Right lobe of liver (tissue), 6 donors: ENCODE data around the gene PLEKHA1. TPM values are rescaled to one million over a fixed set of nuclear protein-coding genes. Genes with fewer than 3 reads are reported as not detected.

Source experiments
- ATAC-seq, 4 donors: fragments of 200-7000 bp; cut with Tn5 transposase; one replicate each; pipeline ENCODE4 v1.9.1; 2020; ENCODE audit warnings: mild to moderate bottlenecking in 4 of 4, moderate library complexity in 4 of 4
- DNase-seq, 3 donors: peaks; one replicate each; pipeline ENCODE4 v3.0.0-alpha.2; 2020
- H3K27ac ChIP-seq, 3 donors: fragments of 200-600 bp; one replicate each; pipeline ENCODE4 v1.8.0; 2022
- H3K27me3 ChIP-seq, 2 donors: fragments of 200-600 bp; one replicate each; pipeline ENCODE4 v1.8.0; 2022
- H3K36me3 ChIP-seq, 4 donors: fragments of 200-600 bp; sonication (generic) in 1 of 4; one replicate each; pipeline versions ENCODE4 v1.5.1 to v1.8.0; 2017 to 2022; ENCODE audit warnings: control low read depth in 1 of 4
- H3K4me1 ChIP-seq, 4 donors: fragments of 200-600 bp; sonication (generic) in 1 of 4; one replicate each; pipeline versions ENCODE4 v1.5.1 to v1.8.0; 2017 to 2022; ENCODE audit warnings: control low read depth in 1 of 4
- H3K4me3 ChIP-seq, 3 donors: fragments of 200-600 bp; one replicate each; pipeline ENCODE4 v1.8.0; 2022
- H3K9me3 ChIP-seq, 4 donors: fragments of 200-600 bp; sonication (generic) in 1 of 4; one replicate each; pipeline versions ENCODE4 v1.5.1 to v1.8.0; 2017 to 2022; ENCODE audit warnings: control low read depth in 1 of 4
- POLR2A ChIP-seq: fragments of 450-650 bp; IDR thresholded peaks from one replicate; pipeline ENCODE4 v1.6.1; 2017; ENCODE audit warnings: antibody characterized with exemption, mild to moderate bottlenecking
- WGBS: methylation state at CpG from one replicate; pipeline ENCODE4 v1.1.6; 2018; ENCODE audit warnings: low coverage, low lambda C conversion rate; ENCODE audit not compliant: insufficient coverage; ENCODE audit errors: missing lambda C conversion rate; 5-methylcytosine and 5-hydroxymethylcytosine counted together
- intact Hi-C, 2 donors: fragments of 100-400 bp; cut with DNase I; formaldehyde crosslinking; loops; one replicate each; pipeline versions ENCODE4 v1.11.2 to v1.14.1; 2022
- total RNA-seq, 6 experiments: library from RNA; depleted of rRNA in 2 of 6; stranded (reverse); fragments of >200 nt in 2 of 6; fragmentation: NEBNext Ultra II Directional in 3 of 6; extraction: Animal tissue kit (Norgen Biotek cat#: 25700) in 3 of 6; gene quantifications; one replicate each; pipeline versions ENCODE4 v1.1.0 to v1.2.4, GENCODE V29; 2016 to 2023
- TF ChIP-seq, protein P1 (sequence below), 4 donors: fragments of 200-600 bp in 3 of 4; fragments of 450-650 bp in 1 of 4; IDR thresholded peaks; one replicate each; pipeline versions ENCODE4 v1.5.1 to v1.8.0; 2016 to 2022; ENCODE audit warnings: antibody characterized with exemption in 4 of 4, mild to moderate bottlenecking in 2 of 4
- donor health status: DM: no; HTN: yes; CAD: no.
- donor health status: DM: no; HTN: no; CAD: no.
- donor health status: DM: no; HTN: no; CAD: no.
- donor health status: DM: no; HTN: yes; CAD: no.
- donor health status: DM: no; HTN: yes; CAD: no.

Gene PLEKHA1
- total RNA-seq, 6 experiments from 2014 or later, result 23.1 to 42.2 (median 27.5) TPM

- ATAC-seq (peak in 1 of 4 donors; percentile 14), DNase-seq (no peak)
- intact Hi-C loops, result no loop called here
- Histone ChIP-seq H3K27ac (no peak overlapping the region), H3K4me1 (no peaks in the 10 kb centered on the region), H3K9me3 (no peaks in the 10 kb centered on the region), H3K36me3 (no peaks in the 10 kb centered on the region), H3K27me3 (no peaks in the 10 kb centered on the region), H3K4me3 (no peak overlapping the region)
- 77% methylated on average over 14 of the region's 16 CpGs for WGBS
- TF ChIP-seq, protein P1, sequence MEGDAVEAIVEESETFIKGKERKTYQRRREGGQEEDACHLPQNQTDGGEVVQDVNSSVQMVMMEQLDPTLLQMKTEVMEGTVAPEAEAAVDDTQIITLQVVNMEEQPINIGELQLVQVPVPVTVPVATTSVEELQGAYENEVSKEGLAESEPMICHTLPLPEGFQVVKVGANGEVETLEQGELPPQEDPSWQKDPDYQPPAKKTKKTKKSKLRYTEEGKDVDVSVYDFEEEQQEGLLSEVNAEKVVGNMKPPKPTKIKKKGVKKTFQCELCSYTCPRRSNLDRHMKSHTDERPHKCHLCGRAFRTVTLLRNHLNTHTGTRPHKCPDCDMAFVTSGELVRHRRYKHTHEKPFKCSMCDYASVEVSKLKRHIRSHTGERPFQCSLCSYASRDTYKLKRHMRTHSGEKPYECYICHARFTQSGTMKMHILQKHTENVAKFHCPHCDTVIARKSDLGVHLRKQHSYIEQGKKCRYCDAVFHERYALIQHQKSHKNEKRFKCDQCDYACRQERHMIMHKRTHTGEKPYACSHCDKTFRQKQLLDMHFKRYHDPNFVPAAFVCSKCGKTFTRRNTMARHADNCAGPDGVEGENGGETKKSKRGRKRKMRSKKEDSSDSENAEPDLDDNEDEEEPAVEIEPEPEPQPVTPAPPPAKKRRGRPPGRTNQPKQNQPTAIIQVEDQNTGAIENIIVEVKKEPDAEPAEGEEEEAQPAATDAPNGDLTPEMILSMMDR (IDR thresholded peaks at IDR 0.05), result no peak
- TF ChIP-seq POLR2A, result no peak
These were observed 42.7 kb upstream of the PLEKHA1 start for GRCh38 chr10:122331615-122332446.

DNA sequence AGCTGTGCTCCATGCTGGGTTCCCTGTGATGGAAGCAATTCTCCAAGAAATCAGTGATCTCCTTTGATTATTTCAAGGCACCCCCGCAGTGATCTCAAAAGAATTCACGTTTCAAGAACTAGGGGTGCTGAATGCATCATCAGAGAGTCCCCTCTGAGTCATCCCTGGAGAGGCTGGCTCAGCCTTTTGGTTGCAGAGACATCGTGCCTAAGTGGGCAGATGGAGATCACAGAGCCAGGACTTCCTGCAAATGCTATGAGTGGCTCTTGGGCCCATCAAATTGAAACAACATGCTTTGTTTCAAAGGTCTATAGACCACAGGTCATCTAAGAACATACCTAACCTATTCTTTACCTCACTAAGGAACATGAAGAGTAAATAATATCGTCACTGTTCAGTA, 41.5 kb upstream of the PLEKHA1 start:
- intact Hi-C loops, result no loop called here
- Histone ChIP-seq H3K4me3 (no peak overlapping the region), H3K27me3 (no peaks in the 10 kb centered on the region), H3K36me3 (no peaks in the 10 kb centered on the region), H3K27ac (no peak overlapping the region), H3K4me1 (no peaks in the 10 kb centered on the region), H3K9me3 (no peaks in the 10 kb centered on the region)
- no peak for ATAC-seq
- no peak for DNase-seq
- 58% methylated on average over 2 of the region's 4 CpGs for WGBS
- no peak for TF ChIP-seq POLR2A
- TF ChIP-seq, protein P1 (IDR thresholded peaks at IDR 0.05), result no peak

- no peak for ATAC-seq
- DNase-seq, result no peak
- Histone ChIP-seq H3K9me3 (no peaks in the 10 kb centered on the region), H3K36me3 (no peaks in the 10 kb centered on the region), H3K4me3 (no peak overlapping the region), H3K27ac (no peak overlapping the region), H3K4me1 (no peaks in the 10 kb centered on the region), H3K27me3 (no peaks in the 10 kb centered on the region)
- 89% methylated on average over 7 of the region's 10 CpGs for WGBS
- intact Hi-C loops, result no loop called here
- TF ChIP-seq POLR2A, result no peak
- TF ChIP-seq, protein P1 (IDR thresholded peaks at IDR 0.05), result no peak
These were observed 38.2 kb upstream of the PLEKHA1 start for GRCh38 chr10:122336332-122336731.

DNA sequence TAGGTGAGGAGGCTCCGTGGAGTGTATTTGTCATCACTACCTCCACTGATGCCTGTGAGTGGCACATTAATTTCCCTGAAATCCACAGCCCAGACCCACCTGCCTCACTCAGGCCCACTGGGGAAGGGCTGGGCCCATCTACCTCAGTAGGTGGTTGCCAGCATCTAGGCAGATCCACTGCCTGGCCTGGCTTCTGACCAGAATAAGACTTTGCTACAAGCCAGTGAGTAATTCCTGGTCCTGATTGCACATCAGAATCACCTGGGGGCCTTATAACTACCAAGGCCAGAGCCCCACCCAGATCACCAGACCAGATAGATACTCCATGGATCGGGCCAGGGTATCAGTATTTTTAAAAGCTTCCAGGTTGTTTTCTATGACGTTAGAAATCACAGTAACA, 37.5 kb upstream of the PLEKHA1 start:
- no peaks in the 10 kb centered on the region for H3K36me3 ChIP-seq

More for the DNA sequence above, 37.5 kb upstream of the PLEKHA1 start:
- Histone ChIP-seq H3K27ac (no peak overlapping the region), H3K4me3 (no peak overlapping the region), H3K9me3 (no peaks in the 10 kb centered on the region), H3K4me1 (no peaks in the 10 kb centered on the region), H3K27me3 (no peaks in the 10 kb centered on the region)
- ATAC-seq, result no peak
- intact Hi-C loops, result no loop called here
- TF ChIP-seq, protein P1 (IDR thresholded peaks at IDR 0.05), result no peak
- TF ChIP-seq POLR2A, result no peak
- WGBS, result 81% methylated on average over 3 of the region's 3 CpGs
- DNase-seq, result no peak
